Measurements from ENCODE around the gene PXMP2. TPM values are rescaled to one million over a fixed set of nuclear protein-coding genes. Genes with fewer than 3 reads are reported as not detected.
A peak's percentile ranks its signal among the peaks of the same experiment; 100 is the strongest.

PXMP2 gene
- total RNA-seq, 2 donors from 2014 or later, result 37.2 to 39.7 TPM

DNA sequence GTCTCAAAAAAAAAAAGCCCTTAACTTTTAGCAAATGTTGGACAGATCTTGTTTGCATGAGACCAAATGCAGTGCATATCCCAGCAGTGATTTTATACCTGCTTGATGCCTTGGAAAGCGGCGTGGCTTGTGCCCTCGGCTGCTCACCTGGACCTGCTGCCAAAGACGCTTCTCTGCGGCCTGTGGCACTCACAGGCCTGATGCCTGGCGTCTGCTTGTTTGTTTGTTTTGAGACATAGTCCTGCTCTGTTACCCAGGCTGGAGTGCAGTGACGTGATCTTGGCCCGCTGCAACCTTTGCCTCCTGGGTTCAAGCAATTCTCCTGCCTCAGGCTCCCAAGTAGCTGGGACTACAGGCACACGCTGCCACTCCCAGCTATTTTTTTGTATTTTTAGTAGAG lies 28.5 kb downstream of the PXMP2 start:
- Histone ChIP-seq H3K4me3 (no peak overlapping the region), H3K4me1 (peaks cover 21% of the 10 kb centered on the region), H3K9me3 (no peaks in the 10 kb centered on the region), H3K27me3 (no peaks in the 10 kb centered on the region), H3K36me3 (replicated peaks in 1 of 2; ENCODE audit: insufficient read depth in 1 of 2, low read depth in 2 of 2) (peaks cover 5 to 16% of the 10 kb centered on the region in 2 donors), H3K27ac (no peak overlapping the region)
- no peak for TF ChIP-seq POLR2A (IDR thresholded peaks at IDR 0.05)
- TF ChIP-seq, protein P1, sequence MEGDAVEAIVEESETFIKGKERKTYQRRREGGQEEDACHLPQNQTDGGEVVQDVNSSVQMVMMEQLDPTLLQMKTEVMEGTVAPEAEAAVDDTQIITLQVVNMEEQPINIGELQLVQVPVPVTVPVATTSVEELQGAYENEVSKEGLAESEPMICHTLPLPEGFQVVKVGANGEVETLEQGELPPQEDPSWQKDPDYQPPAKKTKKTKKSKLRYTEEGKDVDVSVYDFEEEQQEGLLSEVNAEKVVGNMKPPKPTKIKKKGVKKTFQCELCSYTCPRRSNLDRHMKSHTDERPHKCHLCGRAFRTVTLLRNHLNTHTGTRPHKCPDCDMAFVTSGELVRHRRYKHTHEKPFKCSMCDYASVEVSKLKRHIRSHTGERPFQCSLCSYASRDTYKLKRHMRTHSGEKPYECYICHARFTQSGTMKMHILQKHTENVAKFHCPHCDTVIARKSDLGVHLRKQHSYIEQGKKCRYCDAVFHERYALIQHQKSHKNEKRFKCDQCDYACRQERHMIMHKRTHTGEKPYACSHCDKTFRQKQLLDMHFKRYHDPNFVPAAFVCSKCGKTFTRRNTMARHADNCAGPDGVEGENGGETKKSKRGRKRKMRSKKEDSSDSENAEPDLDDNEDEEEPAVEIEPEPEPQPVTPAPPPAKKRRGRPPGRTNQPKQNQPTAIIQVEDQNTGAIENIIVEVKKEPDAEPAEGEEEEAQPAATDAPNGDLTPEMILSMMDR (IDR thresholded peaks at IDR 0.05), result no peak
- ATAC-seq (no peak), DNase-seq (no peak)
- WGBS, 2 donors, result 87 to 96% methylated on average over 8 to 9 of the region's 9 CpGs
- intact Hi-C loops (cut with DNase I), result no loop called here

DNA sequence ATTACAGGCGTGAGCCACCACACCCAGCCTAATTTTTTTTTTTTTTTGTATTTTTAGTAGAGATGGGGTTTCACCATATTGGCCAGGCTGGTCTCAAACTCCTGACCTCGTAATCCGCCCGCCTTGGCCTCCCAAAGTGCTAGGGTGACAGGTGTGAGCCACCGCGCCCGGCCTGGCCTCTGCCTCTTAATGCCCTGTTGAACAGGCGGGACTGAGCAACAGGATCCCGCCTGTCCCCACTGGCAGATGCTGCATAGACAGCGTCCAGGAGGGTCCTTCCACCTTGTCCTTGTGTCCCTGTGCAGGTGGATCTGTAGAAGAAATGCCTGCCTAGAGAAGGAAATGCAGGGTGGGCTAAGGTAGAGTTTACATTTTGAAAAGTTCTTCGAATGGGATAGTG lies 29.0 kb downstream of the PXMP2 start:
- Histone ChIP-seq H3K36me3 (replicated peaks in 1 of 2; ENCODE audit: insufficient read depth in 1 of 2, low read depth in 2 of 2) (peaks cover 6 to 16% of the 10 kb centered on the region in 2 donors), H3K4me1 (peaks cover 21% of the 10 kb centered on the region), H3K9me3 (no peaks in the 10 kb centered on the region), H3K27me3 (no peaks in the 10 kb centered on the region), H3K27ac (no peak overlapping the region), H3K4me3 (no peak overlapping the region)
- 89 to 96% methylated on average over 11 of the region's 11 CpGs for WGBS, 2 donors
- DNase-seq, result no peak
- intact Hi-C loops (cut with DNase I), result no loop called here
- TF ChIP-seq POLR2A (IDR thresholded peaks at IDR 0.05), result no peak
- TF ChIP-seq, protein P1 (IDR thresholded peaks at IDR 0.05), result no peak
- no peak for ATAC-seq

DNA sequence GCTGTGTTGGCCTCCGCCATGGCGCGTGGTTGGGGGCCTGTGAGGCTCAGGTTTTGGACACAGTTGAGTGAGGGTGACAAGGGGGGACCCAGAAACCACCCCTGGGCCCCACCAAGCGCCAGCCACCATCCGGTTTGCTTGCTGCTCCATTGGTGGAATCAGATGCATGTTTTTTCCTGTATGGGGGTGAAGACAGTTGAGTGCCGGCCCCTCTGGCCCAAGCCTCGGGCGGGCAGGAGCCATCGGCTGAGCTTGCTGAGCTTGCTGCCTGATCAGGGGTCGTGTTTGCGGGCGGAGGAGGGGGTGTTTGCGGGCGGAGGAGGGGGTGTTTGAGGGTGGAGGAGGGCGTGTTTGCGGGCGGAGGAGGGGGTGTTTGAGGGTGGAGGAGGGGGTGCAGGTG lies 29.6 kb downstream of the PXMP2 start:
- ATAC-seq (no peak), DNase-seq (no peak)
- Histone ChIP-seq H3K4me1 (peaks cover 16% of the 10 kb centered on the region), H3K9me3 (no peaks in the 10 kb centered on the region), H3K4me3 (no peak overlapping the region), H3K27me3 (no peaks in the 10 kb centered on the region), H3K27ac (no peak overlapping the region), H3K36me3 (replicated peaks in 1 of 2; ENCODE audit: insufficient read depth in 1 of 2, low read depth in 2 of 2) (peaks cover 11 to 19% of the 10 kb centered on the region in 2 donors)
- intact Hi-C loops (cut with DNase I), result no loop called here
- TF ChIP-seq, protein P1 (IDR thresholded peaks at IDR 0.05), result no peak
- no peak for TF ChIP-seq POLR2A (IDR thresholded peaks at IDR 0.05)
- WGBS, 2 donors, result 87 to 96% methylated on average over 11 to 12 of the region's 17 CpGs

DNA sequence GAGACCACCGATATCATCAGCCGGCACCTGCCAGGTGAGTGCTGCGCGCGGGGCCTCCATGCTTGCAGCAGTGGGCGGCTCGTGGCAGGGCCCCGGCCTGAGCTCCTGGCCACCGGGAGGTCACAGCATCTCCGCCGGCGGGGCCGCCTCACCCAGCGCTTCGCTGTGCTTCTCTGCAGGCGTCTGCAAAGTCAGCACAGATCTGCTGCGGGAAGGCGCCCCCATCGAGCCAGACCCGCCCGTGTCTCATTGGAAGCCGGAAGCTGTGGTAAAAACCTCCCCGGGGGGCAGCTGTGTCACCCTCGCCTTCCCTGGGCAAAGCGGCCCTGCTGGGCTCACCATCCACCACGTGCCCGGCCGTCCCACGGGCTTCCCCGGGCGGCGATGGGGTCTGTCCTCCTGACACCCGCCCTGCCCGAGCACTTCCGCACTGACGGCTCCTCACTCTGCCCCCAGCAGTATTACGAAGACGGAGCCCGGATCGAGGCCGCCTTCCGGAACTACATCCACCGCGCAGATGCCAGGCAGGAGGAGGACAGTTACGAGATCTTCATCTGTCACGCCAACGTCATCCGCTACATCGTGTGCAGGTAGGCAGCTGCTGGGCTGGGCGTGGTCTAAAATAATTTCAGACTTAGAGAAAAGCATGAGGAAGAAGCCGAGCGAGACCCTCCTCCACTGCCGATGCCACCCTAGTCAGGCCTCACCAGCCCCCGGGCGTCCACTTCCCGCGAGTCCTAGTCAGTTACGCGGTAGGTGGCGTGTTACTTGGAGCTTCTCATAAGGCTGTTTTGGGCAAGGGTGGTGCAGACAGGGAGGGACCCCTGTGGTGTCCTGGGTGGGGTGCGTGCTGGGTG lies 30.4 kb downstream of the PXMP2 start:
- peaks cover 11 to 19% of the 10 kb centered on the region in 2 donors for H3K36me3 ChIP-seq (replicated peaks in 1 of 2; ENCODE audit: insufficient read depth in 1 of 2, low read depth in 2 of 2)
- H3K9me3 ChIP-seq, result no peaks in the 10 kb centered on the region
- TF ChIP-seq, protein P1 (IDR thresholded peaks at IDR 0.05), result no peak
- TF ChIP-seq POLR2A (IDR thresholded peaks at IDR 0.05), result no peak
- H3K27ac ChIP-seq, result no peak overlapping the region
- intact Hi-C loops (cut with DNase I), result no loop called here
- no peak overlapping the region for H3K4me3 ChIP-seq
- no peak for ATAC-seq
- DNase-seq, result no peak
- 94 to 97% methylated on average over 40 to 42 of the region's 61 CpGs for WGBS, 2 donors
- H3K4me1 ChIP-seq, result peaks cover 8% of the 10 kb centered on the region
- no peaks in the 10 kb centered on the region for H3K27me3 ChIP-seq

DNA sequence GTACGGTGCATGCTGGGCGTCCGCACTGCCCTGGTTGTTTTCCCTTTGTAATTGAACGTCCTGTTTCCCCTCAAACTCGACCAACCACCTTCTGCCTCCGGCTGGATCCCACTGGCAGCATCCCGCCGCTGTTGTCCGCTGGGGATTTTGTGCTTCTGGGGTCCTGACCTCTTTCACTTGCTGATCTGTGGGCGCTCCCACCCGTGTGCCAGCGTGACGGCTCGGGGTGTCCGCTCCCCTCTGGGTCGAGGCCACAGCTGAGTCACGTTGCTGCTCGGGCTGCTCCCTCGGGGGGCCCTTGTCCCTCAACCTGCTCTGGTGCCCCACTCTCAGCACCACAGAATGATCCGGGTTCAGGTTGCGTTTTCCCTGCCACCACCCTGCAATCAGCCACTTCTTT lies 31.3 kb downstream of the PXMP2 start:
- intact Hi-C loops (cut with DNase I), result no loop called here
- no peak overlapping the region for H3K27ac ChIP-seq
- no peak overlapping the region for H3K4me3 ChIP-seq
- TF ChIP-seq, protein P1 (IDR thresholded peaks at IDR 0.05), result no peak
- no peak for TF ChIP-seq POLR2A (IDR thresholded peaks at IDR 0.05)
- H3K36me3 ChIP-seq (replicated peaks in 1 of 2; ENCODE audit: insufficient read depth in 1 of 2, low read depth in 2 of 2), result peaks cover 11 to 19% of the 10 kb centered on the region in 2 donors
- peak; percentile 22 for ATAC-seq
- no peaks in the 10 kb centered on the region for H3K4me1 ChIP-seq
- WGBS, 2 donors, result 88 to 97% methylated on average over 17 to 21 of the region's 21 CpGs
- DNase-seq, result no peak
- no peaks in the 10 kb centered on the region for H3K27me3 ChIP-seq
- no peaks in the 10 kb centered on the region for H3K9me3 ChIP-seq
